Osteoblast (primary cell): ENCODE results near the gene GRHL3. TPM values are rescaled to one million over a fixed set of nuclear protein-coding genes. Genes with fewer than 3 reads are reported as not detected.

ENCODE experiments used
- DNase-seq: peaks from one replicate; pipeline ENCODE4 v3.0.0; 2011; ENCODE audit warnings: low spot score, mixed read lengths; ENCODE audit not compliant: insufficient read length; ENCODE audit errors: missing footprints
- H2AFZ ChIP-seq: 2 replicates; pipeline ENCODE4 v1.6.0; 2011; ENCODE audit warnings: mild to moderate bottlenecking, low read length
- H3K27ac ChIP-seq: 2 replicates; pipeline ENCODE4 v1.5.1; 2011; ENCODE audit warnings: mild to moderate bottlenecking, low read depth, low read length, moderate library complexity
- H3K27me3 ChIP-seq: 2 replicates; pipeline ENCODE4 v1.6.0; 2012; ENCODE audit warnings: mild to moderate bottlenecking, control low read depth, inconsistent platforms, low read length, moderate library complexity; ENCODE audit not compliant: insufficient read depth
- H3K36me3 ChIP-seq: 2 replicates; pipeline ENCODE4 v1.5.1; 2011; ENCODE audit warnings: mild to moderate bottlenecking, low read length, control low read depth, moderate library complexity; ENCODE audit not compliant: insufficient read depth
- H3K4me1 ChIP-seq: 2 replicates; pipeline ENCODE4 v1.5.1; 2011; ENCODE audit warnings: mild to moderate bottlenecking, low read length, control low read depth, moderate library complexity; ENCODE audit not compliant: insufficient read depth
- H3K4me2 ChIP-seq: 2 replicates; pipeline ENCODE4 v1.6.0; 2011; ENCODE audit warnings: mild to moderate bottlenecking, low read length; ENCODE audit not compliant: insufficient read depth
- H3K4me3 ChIP-seq: fragments of 200-600 bp; sonication (generic); 3 replicates; pipeline ENCODE4 v1.5.1; 2012; ENCODE audit warnings: mild to moderate bottlenecking, low read length, inconsistent platforms; ENCODE audit not compliant: insufficient read depth
- H3K79me2 ChIP-seq: 2 replicates; pipeline ENCODE4 v1.6.0; 2012; ENCODE audit warnings: mild to moderate bottlenecking, low read length, control low read depth, inconsistent platforms; ENCODE audit not compliant: insufficient read depth
- H3K9me3 ChIP-seq: 2 replicates; pipeline ENCODE4 v1.5.1; 2011; ENCODE audit warnings: low read depth, low read length, control low read depth
- H4K20me1 ChIP-seq: 2 replicates; pipeline ENCODE4 v1.6.0; 2012; ENCODE audit warnings: mild to moderate bottlenecking, low read length, control low read depth; ENCODE audit not compliant: insufficient read depth
- total RNA-seq: library from RNA; depleted of rRNA; stranded (reverse); fragments of >200 nt; gene quantifications from 2 replicates; pipeline ENCODE4 v1.2.3, GENCODE V29; 2012
- TF ChIP-seq, protein P1 (sequence below): IDR thresholded peaks from 2 replicates; pipeline ENCODE4 v1.5.1; 2011; ENCODE audit warnings: mild to moderate bottlenecking, low read depth, low read length, moderate library complexity; ENCODE audit errors: extremely low read depth

GRHL3 gene
- total RNA-seq, 1 donor: not detected

DNA sequence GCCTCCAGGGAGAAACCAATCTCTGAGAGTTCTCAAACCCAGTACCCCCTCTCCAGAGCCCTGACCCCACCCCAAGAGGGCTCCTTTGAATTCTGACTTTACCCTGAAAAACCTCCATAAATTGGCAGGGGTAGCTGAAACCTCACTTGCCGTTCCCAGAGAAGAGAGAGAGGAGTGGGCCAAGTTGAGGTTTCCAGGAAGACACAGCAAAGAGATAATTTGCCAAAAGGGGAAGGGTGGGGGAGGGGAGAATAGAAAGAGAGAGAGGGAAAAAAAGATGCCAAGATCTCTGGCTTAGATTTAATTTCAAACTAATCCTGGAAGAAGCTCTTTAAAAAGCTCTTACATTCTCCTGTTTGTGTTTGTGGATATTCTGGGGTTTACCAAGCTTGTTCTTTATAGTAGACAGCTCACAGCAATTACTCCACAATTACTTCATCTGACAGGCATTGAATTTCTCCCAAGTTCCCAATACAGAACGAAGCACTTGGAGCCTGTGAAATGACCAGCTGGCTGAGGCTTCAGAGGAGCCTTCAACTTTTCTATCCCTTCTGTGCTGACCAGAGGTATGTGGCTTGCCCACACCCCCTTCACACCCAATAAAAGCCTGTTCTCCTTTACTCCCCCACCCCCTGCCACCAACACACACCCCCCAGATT lies 1.1 kb upstream of the GRHL3 start:
- Histone ChIP-seq H3K27ac (no peak overlapping the region), H2AFZ (no peak overlapping the region), H3K4me2 (no peak overlapping the region), H4K20me1 (no peaks in the 10 kb centered on the region), H3K79me2 (no peaks in the 10 kb centered on the region), H3K9me3 (no peaks in the 10 kb centered on the region), H3K36me3 (no peaks in the 10 kb centered on the region), H3K27me3 (peaks cover 22% of the 10 kb centered on the region), H3K4me3 (no peak overlapping the region), H3K4me1 (peaks cover 14% of the 10 kb centered on the region)
- peak; percentile 89 for DNase-seq
- TF ChIP-seq, protein P1, sequence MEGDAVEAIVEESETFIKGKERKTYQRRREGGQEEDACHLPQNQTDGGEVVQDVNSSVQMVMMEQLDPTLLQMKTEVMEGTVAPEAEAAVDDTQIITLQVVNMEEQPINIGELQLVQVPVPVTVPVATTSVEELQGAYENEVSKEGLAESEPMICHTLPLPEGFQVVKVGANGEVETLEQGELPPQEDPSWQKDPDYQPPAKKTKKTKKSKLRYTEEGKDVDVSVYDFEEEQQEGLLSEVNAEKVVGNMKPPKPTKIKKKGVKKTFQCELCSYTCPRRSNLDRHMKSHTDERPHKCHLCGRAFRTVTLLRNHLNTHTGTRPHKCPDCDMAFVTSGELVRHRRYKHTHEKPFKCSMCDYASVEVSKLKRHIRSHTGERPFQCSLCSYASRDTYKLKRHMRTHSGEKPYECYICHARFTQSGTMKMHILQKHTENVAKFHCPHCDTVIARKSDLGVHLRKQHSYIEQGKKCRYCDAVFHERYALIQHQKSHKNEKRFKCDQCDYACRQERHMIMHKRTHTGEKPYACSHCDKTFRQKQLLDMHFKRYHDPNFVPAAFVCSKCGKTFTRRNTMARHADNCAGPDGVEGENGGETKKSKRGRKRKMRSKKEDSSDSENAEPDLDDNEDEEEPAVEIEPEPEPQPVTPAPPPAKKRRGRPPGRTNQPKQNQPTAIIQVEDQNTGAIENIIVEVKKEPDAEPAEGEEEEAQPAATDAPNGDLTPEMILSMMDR: no peak

DNA sequence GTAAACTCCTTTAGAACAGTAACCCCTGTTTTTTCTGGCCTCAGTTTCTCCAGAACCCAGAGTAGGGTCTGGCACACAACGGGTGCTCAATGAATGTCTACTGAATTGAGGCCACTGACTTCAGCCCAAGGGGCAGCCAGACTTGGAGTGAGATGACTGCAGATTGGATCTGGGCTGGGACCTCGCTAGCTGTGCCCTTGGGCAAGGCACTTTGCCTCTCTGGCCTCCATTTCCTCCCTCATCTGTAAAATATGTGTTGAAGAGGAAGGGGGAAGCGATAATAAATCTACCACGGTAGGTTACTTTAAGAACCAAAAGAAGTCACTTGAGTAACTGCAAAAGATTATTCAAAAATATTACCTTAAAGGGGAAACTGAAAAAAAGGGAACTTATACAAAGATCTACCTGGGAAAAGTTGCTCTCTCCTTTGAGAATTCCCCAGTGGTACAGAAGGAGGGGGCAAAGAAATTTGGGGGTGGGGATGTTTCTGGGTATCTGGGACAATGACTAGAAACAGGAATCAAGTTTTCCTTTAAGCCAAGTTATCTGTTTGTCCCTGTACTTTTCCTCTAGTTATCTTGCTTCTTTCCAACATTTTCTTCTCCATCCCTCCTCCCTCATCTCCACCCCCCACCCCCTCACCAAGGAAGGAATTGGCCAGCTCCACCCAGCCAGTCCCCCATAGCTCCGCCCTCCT lies 394 bp upstream of the GRHL3 start:
- peak overlapping the region; percentile 37 for H3K4me3 ChIP-seq
- H3K9me3 ChIP-seq: no peaks in the 10 kb centered on the region
- no peak overlapping the region for H3K27ac ChIP-seq
- H3K36me3 ChIP-seq: no peaks in the 10 kb centered on the region
- no peak overlapping the region for H2AFZ ChIP-seq
- peaks cover 14% of the 10 kb centered on the region for H3K4me1 ChIP-seq
- no peaks in the 10 kb centered on the region for H4K20me1 ChIP-seq
- no peaks in the 10 kb centered on the region for H3K79me2 ChIP-seq
- DNase-seq: peak; percentile 68
- TF ChIP-seq, protein P1: no peak
- peaks cover 22% of the 10 kb centered on the region for H3K27me3 ChIP-seq
- H3K4me2 ChIP-seq: peak overlapping the region; percentile 62

DNA sequence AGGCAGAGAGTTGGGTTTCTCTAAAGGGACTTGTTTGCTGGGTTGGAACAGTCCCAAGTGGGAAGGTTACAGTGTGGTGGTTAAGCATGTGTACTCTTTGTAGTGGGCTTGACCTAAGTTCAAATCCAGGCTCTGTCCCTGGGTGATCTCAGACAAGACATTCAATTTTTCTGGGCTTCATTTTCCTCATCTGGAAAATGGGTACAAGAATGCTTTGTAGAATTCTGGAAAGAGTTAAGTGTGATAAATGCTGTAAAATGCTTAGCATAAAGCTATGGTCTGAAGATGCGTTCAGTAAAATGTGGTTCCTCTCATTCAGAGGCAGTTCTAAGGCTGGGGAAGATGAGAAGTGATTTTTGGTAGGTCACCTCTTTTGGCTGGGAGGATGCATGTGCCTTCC lies 805 bp downstream of the GRHL3 start:
- Histone ChIP-seq H3K4me2 (peak overlapping the region; percentile 62), H3K36me3 (no peaks in the 10 kb centered on the region), H3K4me1 (peaks cover 14% of the 10 kb centered on the region), H3K27me3 (peaks cover 22% of the 10 kb centered on the region), H3K27ac (no peak overlapping the region), H3K9me3 (no peaks in the 10 kb centered on the region), H3K4me3 (no peak overlapping the region), H2AFZ (no peak overlapping the region), H4K20me1 (no peaks in the 10 kb centered on the region), H3K79me2 (no peaks in the 10 kb centered on the region)
- TF ChIP-seq, protein P1: no peak
- no peak for DNase-seq

DNA sequence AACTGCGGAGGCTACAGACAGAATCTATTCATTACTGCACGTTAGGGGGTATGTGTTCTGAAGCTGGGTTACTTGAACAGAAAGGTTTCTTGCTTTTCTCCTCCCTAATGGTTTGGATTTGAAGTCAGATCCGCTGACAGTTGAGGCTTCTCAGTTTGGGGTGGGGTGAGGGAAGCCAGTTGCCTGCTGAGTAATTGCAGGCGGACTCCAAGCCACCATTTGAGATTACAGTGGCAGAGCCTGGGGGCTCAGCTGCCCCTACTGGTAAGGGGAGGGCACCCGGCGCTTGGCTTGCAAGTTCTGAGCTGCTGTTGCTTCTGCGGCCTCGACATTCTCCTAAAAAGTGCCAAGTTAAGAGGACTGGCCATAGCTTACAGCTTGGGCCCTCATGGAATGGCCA lies 2.0 kb downstream of the GRHL3 start:
- peaks cover 17% of the 10 kb centered on the region for H3K27me3 ChIP-seq
- peak overlapping the region; percentile 79 for H2AFZ ChIP-seq
- peak; percentile 18 for DNase-seq

More for the DNA sequence above, 2.0 kb downstream of the GRHL3 start:
- no peaks in the 10 kb centered on the region for H3K79me2 ChIP-seq
- H4K20me1 ChIP-seq: no peaks in the 10 kb centered on the region
- H3K27ac ChIP-seq: no peak overlapping the region
- no peaks in the 10 kb centered on the region for H3K36me3 ChIP-seq
- H3K4me1 ChIP-seq: peaks cover 14% of the 10 kb centered on the region
- H3K4me3 ChIP-seq: peak overlapping the region; percentile 74
- H3K4me2 ChIP-seq: peak overlapping the region; percentile 87
- no peaks in the 10 kb centered on the region for H3K9me3 ChIP-seq
- TF ChIP-seq, protein P1: no peak
